ENCODE data around the gene RNF111.

The RNF111 gene

GRCh38 chr15:59104912-59105732 is 117.7 kb downstream of the RNF111 start, which contains the start of gene CCNB2:
TSS of gene CCNB2 (plus strand) at chr15:59105146. CDS start at chr15:59105269, 123 bp downstream.
- H3K4me3 ChIP-seq (ENCODE audit: low read length, poor library complexity, severe bottlenecking): peak within 1 kb of the TSS; percentile 84
- peaks cover 42% of the 10 kb centered on the region for H3K4me1 ChIP-seq (ENCODE audit: insufficient read depth, low read length, poor library complexity, severe bottlenecking)
- no peaks in the 10 kb centered on the region for H3K9me3 ChIP-seq (ENCODE audit: insufficient read depth, low read depth, low read length)
- H3K4me2 ChIP-seq (ENCODE audit: low read depth, low read length, poor library complexity, severe bottlenecking): peak within 1 kb of the TSS; percentile 76
- peak within 1 kb of the TSS; percentile 90 for H3K9ac ChIP-seq (ENCODE audit: low read depth, low read length, poor library complexity, severe bottlenecking)
- peak within 1 kb of the TSS; percentile 91 for H2AFZ ChIP-seq (ENCODE audit: low read length)
- H3K36me3 ChIP-seq (ENCODE audit: insufficient read depth, low read length): peaks cover 22% of the 10 kb centered on the region; the same call in 1 of the 2 replicates
- TF ChIP-seq CTCF (conservative IDR thresholded peaks at IDR 0.05; ENCODE audit: low read length) (no peak), EZH2phosphoT487 (IDR thresholded peaks at IDR 0.05; ENCODE audit: borderline replicate concordance) (no peak)
- peaks cover 22% of the 10 kb centered on the region for H4K20me1 ChIP-seq (ENCODE audit: insufficient read depth, low read length, poor library complexity, severe bottlenecking)
- H3K27me3 ChIP-seq (ENCODE audit: insufficient read depth, low read length, poor library complexity, severe bottlenecking): no peaks in the 10 kb centered on the region
- H3K9me2 ChIP-seq (replicated peaks; ENCODE audit: low read depth, low read length): no peaks in the 10 kb centered on the region
- H3F3A ChIP-seq (ENCODE audit: low read depth): no peaks in the 10 kb centered on the region
- H3K79me2 ChIP-seq (ENCODE audit: insufficient read depth, low read length): peaks cover 51% of the 10 kb centered on the region

- Histone ChIP-seq H3K9me3 (ENCODE audit: insufficient read depth, low read depth, low read length) (no peaks in the 10 kb centered on the region), H3K4me3 (ENCODE audit: low read length, poor library complexity, severe bottlenecking) (peak overlapping the region; percentile 84), H3K4me2 (ENCODE audit: low read depth, low read length, poor library complexity, severe bottlenecking) (peak overlapping the region; percentile 76), H3K9ac (ENCODE audit: low read depth, low read length, poor library complexity, severe bottlenecking) (peak overlapping the region; percentile 90), H3K79me2 (ENCODE audit: insufficient read depth, low read length) (peaks cover 58% of the 10 kb centered on the region), H4K20me1 (ENCODE audit: insufficient read depth, low read length, poor library complexity, severe bottlenecking) (peaks cover 29% of the 10 kb centered on the region), H3K36me3 (ENCODE audit: insufficient read depth, low read length) (peaks cover 29% of the 10 kb centered on the region), H3K9me2 (replicated peaks; ENCODE audit: low read depth, low read length) (no peaks in the 10 kb centered on the region), H2AFZ (ENCODE audit: low read length) (peak overlapping the region; percentile 91), H3F3A (ENCODE audit: low read depth) (no peaks in the 10 kb centered on the region), H3K27me3 (ENCODE audit: insufficient read depth, low read length, poor library complexity, severe bottlenecking) (no peaks in the 10 kb centered on the region), H3K4me1 (ENCODE audit: insufficient read depth, low read length, poor library complexity, severe bottlenecking) (peaks cover 49% of the 10 kb centered on the region)
- TF ChIP-seq EZH2phosphoT487 (IDR thresholded peaks at IDR 0.05; ENCODE audit: borderline replicate concordance) (no peak), CTCF (conservative IDR thresholded peaks at IDR 0.05; ENCODE audit: low read length) (peak; percentile 32; the same call in 1 of the 2 replicates)
These were observed 118.4 kb downstream of the RNF111 start for GRCh38 chr15:59105854-59106253.

- H3K36me3 ChIP-seq (ENCODE audit: insufficient read depth, low read length): peaks cover 70% of the 10 kb centered on the region
These were observed 123.8 kb downstream of the RNF111 start for GRCh38 chr15:59111251-59111650.

More at GRCh38 chr15:59111251-59111650, 123.8 kb downstream of the RNF111 start:
- no peak overlapping the region for H3K9ac ChIP-seq (ENCODE audit: low read depth, low read length, poor library complexity, severe bottlenecking)
- H3F3A ChIP-seq (ENCODE audit: low read depth): no peaks in the 10 kb centered on the region
- no peak overlapping the region for H2AFZ ChIP-seq (ENCODE audit: low read length)
- no peak for TF ChIP-seq EZH2phosphoT487 (IDR thresholded peaks at IDR 0.05; ENCODE audit: borderline replicate concordance)
- TF ChIP-seq CTCF (conservative IDR thresholded peaks at IDR 0.05; ENCODE audit: low read length): no peak
- peaks cover 93% of the 10 kb centered on the region for H3K79me2 ChIP-seq (ENCODE audit: insufficient read depth, low read length)
- H3K4me3 ChIP-seq (ENCODE audit: low read length, poor library complexity, severe bottlenecking): peak overlapping the region; percentile 57
- H3K4me1 ChIP-seq (ENCODE audit: insufficient read depth, low read length, poor library complexity, severe bottlenecking): peaks cover 57% of the 10 kb centered on the region
- peak overlapping the region; percentile 76 for H3K4me2 ChIP-seq (ENCODE audit: low read depth, low read length, poor library complexity, severe bottlenecking)
- H4K20me1 ChIP-seq (ENCODE audit: insufficient read depth, low read length, poor library complexity, severe bottlenecking): peaks cover 36% of the 10 kb centered on the region
- no peaks in the 10 kb centered on the region for H3K27me3 ChIP-seq (ENCODE audit: insufficient read depth, low read length, poor library complexity, severe bottlenecking)
- no peaks in the 10 kb centered on the region for H3K9me2 ChIP-seq (replicated peaks; ENCODE audit: low read depth, low read length)
- H3K9me3 ChIP-seq (ENCODE audit: insufficient read depth, low read depth, low read length): no peaks in the 10 kb centered on the region

All from Loucy (cell line).